GM18858 (cell line): ENCODE measurements around the gene IDH3G.

Experiments
- ATAC-seq: cut with Tn5 transposase; IDR thresholded peaks from one replicate; pipeline ENCODE4 v1.9.1; 2021; ENCODE audit not compliant: unreplicated experiment

The IDH3G gene

GRCh38 chrX:153816831-153817690 lies 22.9 kb upstream of the IDH3G start:
- no peak for ATAC-seq

GRCh38 chrX:153814591-153815315 lies 20.6 kb upstream of the IDH3G start:
- no peak for ATAC-seq

GRCh38 chrX:153813161-153813560 lies 19.0 kb upstream of the IDH3G start:
- ATAC-seq = no peak

DNA sequence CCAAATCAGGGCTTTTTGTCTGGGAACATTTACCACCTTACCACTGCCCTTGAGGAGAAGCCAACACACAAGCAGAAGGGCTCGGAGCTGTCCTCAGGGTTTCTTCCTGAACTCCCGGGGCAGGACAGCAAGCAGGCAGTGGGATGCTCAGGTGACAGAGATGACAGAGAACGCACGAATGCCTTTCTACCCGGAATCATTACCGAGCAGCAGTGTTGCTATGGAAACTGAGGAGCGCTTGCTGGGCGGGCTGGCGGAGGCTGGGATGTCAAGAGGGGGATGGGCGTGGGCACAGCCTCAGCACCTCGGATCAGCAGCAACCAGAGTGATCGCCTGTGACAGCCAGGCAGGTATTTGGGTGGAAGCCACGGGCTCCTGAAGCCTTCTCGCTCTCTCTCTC lies 18.0 kb upstream of the IDH3G start:
- ATAC-seq = no peak

- no peak for ATAC-seq
Observed at GRCh38 chrX:153807976-153808375, 13.8 kb upstream of the IDH3G start.

DNA sequence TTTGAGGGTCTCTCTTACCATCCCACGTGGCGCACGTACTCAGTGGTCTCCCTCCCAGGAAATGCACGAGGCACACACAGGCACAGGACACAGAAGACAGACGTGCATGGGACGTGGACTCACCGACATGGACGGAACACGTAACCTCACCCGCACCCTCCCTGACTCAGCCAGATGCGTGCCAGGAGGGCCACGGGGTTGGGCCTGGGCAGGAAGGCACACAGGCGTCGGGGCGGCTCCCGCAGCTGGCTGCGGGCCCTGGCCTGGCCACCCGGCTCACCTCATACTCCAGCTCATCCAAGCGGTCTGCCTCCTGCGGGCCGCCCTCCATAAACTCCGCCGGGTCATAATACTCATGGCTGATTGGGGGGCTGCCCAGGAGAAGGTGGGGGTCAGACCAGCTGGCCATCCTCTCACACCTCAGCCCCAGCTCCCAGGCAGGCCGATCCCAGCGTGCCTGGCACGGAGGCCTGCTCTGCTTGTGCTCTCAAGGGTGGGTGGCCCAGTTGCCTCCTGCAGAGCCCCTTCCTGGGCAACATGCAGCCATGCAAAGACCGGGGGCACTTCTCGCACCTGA lies 12.9 kb upstream of the IDH3G start:
- no peak for ATAC-seq

DNA sequence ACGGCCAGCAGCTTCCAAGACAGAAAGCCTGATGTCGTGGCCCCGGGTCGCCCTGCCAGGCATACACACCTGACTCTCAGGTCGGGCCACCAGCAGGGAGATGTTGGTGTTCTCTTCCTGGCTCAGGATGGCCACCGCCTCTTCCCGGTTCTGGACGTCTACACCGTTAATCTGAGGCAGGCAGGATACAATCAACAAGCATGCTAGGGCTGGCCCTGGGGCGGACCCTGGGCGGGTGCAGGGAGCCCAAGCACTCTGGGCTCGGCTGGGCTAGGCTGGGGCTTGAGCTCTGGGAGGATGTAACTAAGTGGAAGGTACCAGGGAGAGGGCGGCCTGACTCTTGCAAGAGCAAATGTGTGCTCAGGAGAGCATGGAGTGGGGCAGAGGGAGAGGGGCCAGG lies 11.3 kb upstream of the IDH3G start:
- no peak for ATAC-seq

GRCh38 chrX:153804621-153805020 lies 10.4 kb upstream of the IDH3G start:
- no peak for ATAC-seq

- no peak for ATAC-seq
Observed at GRCh38 chrX:153804100-153804595, 10.0 kb upstream of the IDH3G start.

DNA sequence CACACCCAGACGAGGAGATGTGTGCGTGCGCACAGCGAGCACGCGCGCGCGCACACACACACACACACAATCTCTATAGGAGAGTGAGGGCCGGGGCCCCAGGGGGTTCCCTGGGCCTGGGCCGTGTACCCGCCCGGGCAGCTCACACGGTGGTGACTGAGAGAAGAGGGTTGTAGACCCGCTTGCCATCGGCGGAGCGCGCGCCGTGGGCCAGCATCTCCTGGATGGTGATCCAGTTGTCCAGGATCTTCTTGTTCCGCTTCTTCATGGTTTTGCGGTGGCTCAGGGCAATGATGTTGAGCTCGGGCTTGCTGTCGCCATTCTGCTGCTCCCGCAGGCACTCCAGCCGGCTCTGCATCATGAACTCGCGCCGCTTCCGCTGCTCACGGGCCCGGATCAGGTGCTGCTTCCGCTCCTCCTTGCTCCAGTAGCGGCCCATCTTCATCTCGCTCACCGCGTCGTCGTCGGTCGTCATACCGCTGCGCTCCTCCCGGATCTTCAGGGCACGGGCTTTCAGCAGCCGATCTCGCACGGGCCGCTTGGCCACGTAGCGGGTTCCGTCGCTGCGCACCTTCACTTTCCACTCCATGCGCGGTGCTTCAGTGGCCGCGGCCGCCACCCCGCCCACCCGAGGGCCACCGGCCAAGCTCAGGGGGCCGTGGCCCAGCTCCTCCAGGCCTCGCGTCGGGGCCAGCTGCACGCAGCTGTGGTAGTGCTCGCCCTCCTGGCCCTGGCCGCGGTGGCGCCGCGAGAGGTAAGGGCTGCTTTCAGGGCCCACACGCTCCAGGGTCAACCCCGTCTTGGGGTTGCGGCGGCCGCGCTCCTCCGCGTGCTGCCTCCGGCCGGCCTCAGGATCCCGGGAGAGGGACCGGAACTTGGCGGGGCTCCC lies 9.3 kb upstream of the IDH3G start:
- no peak for ATAC-seq

DNA sequence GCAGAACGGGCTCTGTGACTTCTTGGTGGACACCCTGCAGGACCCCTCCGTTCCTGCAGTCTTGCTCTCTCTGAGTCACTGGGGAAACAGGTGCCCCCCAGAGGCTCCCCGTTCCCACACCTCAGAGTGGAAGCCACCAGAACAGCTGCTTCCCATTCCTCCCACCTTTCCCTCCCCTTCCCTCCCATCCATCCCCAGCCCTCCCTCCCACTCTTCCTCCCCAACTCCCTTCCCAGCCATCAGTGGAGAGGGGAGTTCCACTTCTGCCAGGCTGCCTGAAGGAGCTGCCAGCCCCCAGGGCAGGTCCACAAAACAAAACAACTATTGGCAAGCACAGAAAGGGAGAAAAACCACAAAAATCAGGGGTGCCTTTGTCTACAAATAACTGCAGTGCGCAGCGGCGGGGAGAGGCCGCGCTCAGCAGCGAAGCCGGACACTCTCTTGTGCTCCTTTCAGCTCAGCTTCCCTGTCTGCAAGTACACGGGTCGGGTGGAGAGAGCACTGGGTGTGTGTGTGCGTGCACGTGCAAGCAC lies 8.4 kb upstream of the IDH3G start:
- ATAC-seq = no peak

- ATAC-seq = no peak
Observed at GRCh38 chrX:153801669-153802068, 7.5 kb upstream of the IDH3G start.

GRCh38 chrX:153800746-153801145 lies 6.6 kb upstream of the IDH3G start:
- no peak for ATAC-seq

- no peak for ATAC-seq
Observed at GRCh38 chrX:153800177-153800722, 6.1 kb upstream of the IDH3G start.

DNA sequence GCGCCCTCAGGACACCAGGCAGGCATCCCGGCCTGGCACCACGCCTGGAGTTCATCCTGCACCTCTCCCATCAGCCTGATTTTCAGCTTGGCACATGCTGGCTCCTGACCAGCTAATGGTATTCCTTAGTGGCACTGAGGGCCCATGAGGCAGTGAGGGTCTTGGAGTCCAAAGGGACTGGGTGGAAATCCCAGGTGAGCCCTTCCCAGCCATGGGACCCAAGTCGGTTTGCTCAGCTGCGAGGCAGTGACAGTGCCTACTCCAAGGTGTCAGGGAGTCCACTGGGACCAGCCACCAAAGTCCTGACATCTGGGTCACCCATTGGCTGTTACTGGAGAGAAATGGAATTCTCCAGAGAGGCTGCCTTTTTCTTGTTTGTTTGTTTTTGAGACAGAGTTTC lies 5.2 kb upstream of the IDH3G start:
- no peak for ATAC-seq

- ATAC-seq = no peak
Observed at GRCh38 chrX:153797415-153798015, 3.3 kb upstream of the IDH3G start.

DNA sequence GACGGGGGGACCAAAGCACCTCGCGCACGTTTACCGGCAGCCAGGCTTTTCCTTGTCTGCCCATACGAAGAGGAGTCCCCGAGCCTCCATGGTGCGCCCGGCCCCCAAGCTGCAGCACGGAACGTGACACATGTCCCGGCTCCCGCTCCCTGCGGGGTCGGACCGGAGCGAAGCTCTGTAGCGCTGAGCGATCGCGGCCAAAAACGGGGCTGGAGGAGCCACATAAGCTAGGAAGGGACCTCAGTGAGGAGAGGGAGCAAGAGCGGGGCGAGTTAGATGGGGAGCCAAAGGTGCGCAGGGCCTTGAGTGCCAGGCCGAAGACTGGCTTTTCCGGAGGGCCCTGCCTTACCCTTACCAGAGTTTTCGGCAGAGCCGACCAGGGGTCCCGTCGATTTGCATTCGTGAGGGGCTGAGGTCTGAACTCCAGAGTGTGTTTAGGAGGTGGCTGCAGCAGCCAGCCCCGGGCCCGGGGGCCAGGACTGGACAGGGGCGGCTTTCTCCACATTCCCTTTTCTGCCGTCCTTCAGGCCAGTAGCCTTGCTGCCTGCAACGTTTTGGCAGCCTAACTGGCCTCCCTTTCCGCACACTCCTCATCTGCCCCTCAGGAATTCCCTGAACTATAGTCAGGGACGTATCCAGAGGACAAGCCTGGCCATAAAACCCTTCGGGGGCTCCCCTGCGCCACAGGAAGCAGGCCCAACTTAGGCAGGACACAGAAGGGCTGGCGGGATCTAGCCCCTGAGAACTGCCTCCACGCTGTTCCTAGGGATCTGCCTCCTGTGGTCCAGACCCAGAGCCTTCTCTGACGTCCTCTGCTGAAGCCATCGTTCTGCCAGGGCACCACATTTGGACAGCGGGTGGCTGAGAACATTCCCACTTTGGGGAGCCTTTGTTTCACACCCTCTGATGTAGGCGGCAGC lies 982 bp upstream of the IDH3G start:
- no peak for ATAC-seq

- ATAC-seq = no peak
Observed at GRCh38 chrX:153793291-153793690, 884 bp downstream of the IDH3G start.

GRCh38 chrX:153792368-153792767 lies 1.8 kb downstream of the IDH3G start:
- no peak for ATAC-seq
